GM04504 (cell line): ENCODE measurements around the gene HDGFL3.
"Not testable (repeated sequence)": the region's sequence is repeated elsewhere in the genome, so short reads cannot be mapped to it uniquely, and the experiment has no call there.

Experiments
- DNase-seq: peaks from one replicate; pipeline ENCODE4 v3.0.0-alpha.2; 2012; ENCODE audit warnings: low read depth

The HDGFL3 gene

GRCh38 chr15:83193721-83194120, 13.9 kb downstream of the HDGFL3 start:
- no peak for DNase-seq

GRCh38 chr15:83192742-83193141, 14.9 kb downstream of the HDGFL3 start:
- no peak for DNase-seq

- no peak for DNase-seq
These were observed 17.2 kb downstream of the HDGFL3 start for GRCh38 chr15:83190450-83190849.

- no peak for DNase-seq
These were observed 22.1 kb downstream of the HDGFL3 start for GRCh38 chr15:83185561-83185960.

- DNase-seq: no peak
These were observed 28.7 kb downstream of the HDGFL3 start for GRCh38 chr15:83178869-83179325.

GRCh38 chr15:83178390-83178789, 29.2 kb downstream of the HDGFL3 start:
- no peak for DNase-seq

- no peak for DNase-seq
These were observed 32.7 kb downstream of the HDGFL3 start for GRCh38 chr15:83174891-83175290.

- no peak for DNase-seq
These were observed 37.0 kb downstream of the HDGFL3 start for GRCh38 chr15:83170474-83171165.

GRCh38 chr15:83169576-83169975, 38.0 kb downstream of the HDGFL3 start:
- DNase-seq: not testable (repeated sequence)

GRCh38 chr15:83166830-83167229, 40.8 kb downstream of the HDGFL3 start:
- no peak for DNase-seq

- no peak for DNase-seq
These were observed 41.4 kb downstream of the HDGFL3 start for GRCh38 chr15:83166218-83166617.

GRCh38 chr15:83164771-83165404, 42.7 kb downstream of the HDGFL3 start:
- no peak for DNase-seq

- DNase-seq: peak; percentile 1
These were observed 43.4 kb downstream of the HDGFL3 start for GRCh38 chr15:83164111-83164770.

- DNase-seq: no peak
These were observed 44.6 kb downstream of the HDGFL3 start for GRCh38 chr15:83163032-83163431.

- no peak for DNase-seq
These were observed 46.9 kb downstream of the HDGFL3 start for GRCh38 chr15:83160741-83161140.

GRCh38 chr15:83158393-83158792, 49.2 kb downstream of the HDGFL3 start:
- DNase-seq: peak; percentile 5

- DNase-seq: no peak
These were observed 51.7 kb downstream of the HDGFL3 start for GRCh38 chr15:83155942-83156341.

- DNase-seq: no peak
These were observed 54.3 kb downstream of the HDGFL3 start for GRCh38 chr15:83153288-83153687.

GRCh38 chr15:83144771-83145170, 62.9 kb downstream of the HDGFL3 start:
- DNase-seq: no peak

GRCh38 chr15:83142151-83142550, 65.5 kb downstream of the HDGFL3 start:
- DNase-seq: not testable (repeated sequence)

GRCh38 chr15:83132861-83133523, 74.6 kb downstream of the HDGFL3 start:
- DNase-seq: no peak

GRCh38 chr15:83129791-83130190, 77.8 kb downstream of the HDGFL3 start:
- no peak for DNase-seq
